ENCODE results near the gene RSF1. TPM values are rescaled to one million over a fixed set of nuclear protein-coding genes. Genes with fewer than 3 reads are reported as not detected.

RSF1 gene
- total RNA-seq, 1 experiment from 2014 or later: 83.0 TPM

- ChIA-PET CTCF (no interaction called here), POLR2A (no interaction called here)
- intact Hi-C loops (cut with micrococcal nuclease; ENCODE audit: unreplicated experiment): no loop called here
- in situ Hi-C loops (cut with HindIII; ENCODE audit: low pct_unique_long_range_greater_than_20kb, low sequenced_read_pairs): no loop called here
- TF ChIP-seq SIN3A (IDR thresholded peaks at IDR 0.05; ENCODE audit: borderline replicate concordance, insufficient read depth, low read depth, low read length) (no peak), POLR2AphosphoS5 (IDR thresholded peaks at IDR 0.05; ENCODE audit: low read depth, low read length) (no peak), TCF7L2 (IDR thresholded peaks at IDR 0.05; ENCODE audit: low read depth, low read length) (no peak)
- TF ChIP-seq, protein P1, sequence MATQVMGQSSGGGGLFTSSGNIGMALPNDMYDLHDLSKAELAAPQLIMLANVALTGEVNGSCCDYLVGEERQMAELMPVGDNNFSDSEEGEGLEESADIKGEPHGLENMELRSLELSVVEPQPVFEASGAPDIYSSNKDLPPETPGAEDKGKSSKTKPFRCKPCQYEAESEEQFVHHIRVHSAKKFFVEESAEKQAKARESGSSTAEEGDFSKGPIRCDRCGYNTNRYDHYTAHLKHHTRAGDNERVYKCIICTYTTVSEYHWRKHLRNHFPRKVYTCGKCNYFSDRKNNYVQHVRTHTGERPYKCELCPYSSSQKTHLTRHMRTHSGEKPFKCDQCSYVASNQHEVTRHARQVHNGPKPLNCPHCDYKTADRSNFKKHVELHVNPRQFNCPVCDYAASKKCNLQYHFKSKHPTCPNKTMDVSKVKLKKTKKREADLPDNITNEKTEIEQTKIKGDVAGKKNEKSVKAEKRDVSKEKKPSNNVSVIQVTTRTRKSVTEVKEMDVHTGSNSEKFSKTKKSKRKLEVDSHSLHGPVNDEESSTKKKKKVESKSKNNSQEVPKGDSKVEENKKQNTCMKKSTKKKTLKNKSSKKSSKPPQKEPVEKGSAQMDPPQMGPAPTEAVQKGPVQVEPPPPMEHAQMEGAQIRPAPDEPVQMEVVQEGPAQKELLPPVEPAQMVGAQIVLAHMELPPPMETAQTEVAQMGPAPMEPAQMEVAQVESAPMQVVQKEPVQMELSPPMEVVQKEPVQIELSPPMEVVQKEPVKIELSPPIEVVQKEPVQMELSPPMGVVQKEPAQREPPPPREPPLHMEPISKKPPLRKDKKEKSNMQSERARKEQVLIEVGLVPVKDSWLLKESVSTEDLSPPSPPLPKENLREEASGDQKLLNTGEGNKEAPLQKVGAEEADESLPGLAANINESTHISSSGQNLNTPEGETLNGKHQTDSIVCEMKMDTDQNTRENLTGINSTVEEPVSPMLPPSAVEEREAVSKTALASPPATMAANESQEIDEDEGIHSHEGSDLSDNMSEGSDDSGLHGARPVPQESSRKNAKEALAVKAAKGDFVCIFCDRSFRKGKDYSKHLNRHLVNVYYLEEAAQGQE (IDR thresholded peaks at IDR 0.05; ENCODE audit: insufficient read depth in 1 of 2, low read depth in 2 of 2, low read length in 1 of 2): no peak
- TF ChIP-seq, protein P2, sequence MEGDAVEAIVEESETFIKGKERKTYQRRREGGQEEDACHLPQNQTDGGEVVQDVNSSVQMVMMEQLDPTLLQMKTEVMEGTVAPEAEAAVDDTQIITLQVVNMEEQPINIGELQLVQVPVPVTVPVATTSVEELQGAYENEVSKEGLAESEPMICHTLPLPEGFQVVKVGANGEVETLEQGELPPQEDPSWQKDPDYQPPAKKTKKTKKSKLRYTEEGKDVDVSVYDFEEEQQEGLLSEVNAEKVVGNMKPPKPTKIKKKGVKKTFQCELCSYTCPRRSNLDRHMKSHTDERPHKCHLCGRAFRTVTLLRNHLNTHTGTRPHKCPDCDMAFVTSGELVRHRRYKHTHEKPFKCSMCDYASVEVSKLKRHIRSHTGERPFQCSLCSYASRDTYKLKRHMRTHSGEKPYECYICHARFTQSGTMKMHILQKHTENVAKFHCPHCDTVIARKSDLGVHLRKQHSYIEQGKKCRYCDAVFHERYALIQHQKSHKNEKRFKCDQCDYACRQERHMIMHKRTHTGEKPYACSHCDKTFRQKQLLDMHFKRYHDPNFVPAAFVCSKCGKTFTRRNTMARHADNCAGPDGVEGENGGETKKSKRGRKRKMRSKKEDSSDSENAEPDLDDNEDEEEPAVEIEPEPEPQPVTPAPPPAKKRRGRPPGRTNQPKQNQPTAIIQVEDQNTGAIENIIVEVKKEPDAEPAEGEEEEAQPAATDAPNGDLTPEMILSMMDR (IDR thresholded peaks at IDR 0.05): no peak
- Histone ChIP-seq H3K9me3 (ENCODE audit: control insufficient read depth, insufficient read depth, low read depth, low read length) (no peaks in the 10 kb centered on the region), H3K27me3 (ENCODE audit: control insufficient read depth, insufficient read depth, low read length) (no peaks in the 10 kb centered on the region), H3K27ac (ENCODE audit: low read length) (no peak overlapping the region), H3K36me3 (ENCODE audit: control insufficient read depth, insufficient read depth, low read length) (no peaks in the 10 kb centered on the region), H3K4me1 (ENCODE audit: control insufficient read depth, insufficient read depth, low read length) (no peaks in the 10 kb centered on the region; the same call in 1 of the 2 replicates), H3K4me3 (ENCODE audit: low read depth in 2 of 2, low read length in 2 of 2) (no peak overlapping the region)
- no TSS peak for BruUV-seq (replicated peaks)
- DNase-seq (ENCODE audit: low read depth, low spot score): no peak
- ATAC-seq: no peak
Observed at GRCh38 chr11:77749232-77749631, 71.3 kb downstream of the RSF1 start.

GRCh38 chr11:77748266-77748665 is 72.3 kb downstream of the RSF1 start:
- ATAC-seq (no peak), DNase-seq (ENCODE audit: low read depth, low spot score) (no peak)
- in situ Hi-C loops (cut with HindIII; ENCODE audit: low pct_unique_long_range_greater_than_20kb, low sequenced_read_pairs) (no loop called here), intact Hi-C loops (cut with micrococcal nuclease; ENCODE audit: unreplicated experiment) (no loop called here)
- Histone ChIP-seq H3K4me3 (ENCODE audit: low read depth in 2 of 2, low read length in 2 of 2) (no peak overlapping the region), H3K36me3 (ENCODE audit: control insufficient read depth, insufficient read depth, low read length) (no peaks in the 10 kb centered on the region), H3K27me3 (ENCODE audit: control insufficient read depth, insufficient read depth, low read length) (no peaks in the 10 kb centered on the region), H3K4me1 (ENCODE audit: control insufficient read depth, insufficient read depth, low read length) (no peaks in the 10 kb centered on the region; the same call in 1 of the 2 replicates), H3K27ac (ENCODE audit: low read length) (no peak overlapping the region), H3K9me3 (ENCODE audit: control insufficient read depth, insufficient read depth, low read depth, low read length) (no peaks in the 10 kb centered on the region)
- TF ChIP-seq, protein P1 (IDR thresholded peaks at IDR 0.05; ENCODE audit: insufficient read depth in 1 of 2, low read depth in 2 of 2, low read length in 1 of 2): no peak
- TF ChIP-seq SIN3A (IDR thresholded peaks at IDR 0.05; ENCODE audit: borderline replicate concordance, insufficient read depth, low read depth, low read length) (no peak), TCF7L2 (IDR thresholded peaks at IDR 0.05; ENCODE audit: low read depth, low read length) (no peak), POLR2AphosphoS5 (IDR thresholded peaks at IDR 0.05; ENCODE audit: low read depth, low read length) (no peak)
- TF ChIP-seq, protein P2 (IDR thresholded peaks at IDR 0.05): no peak
- POLR2A ChIA-PET: no interaction called here
- BruUV-seq (replicated peaks): no TSS peak
- CTCF ChIA-PET: no interaction called here

All from Panc1 (cell line).